ENCODE results near the gene RFNG.

RFNG gene

DNA sequence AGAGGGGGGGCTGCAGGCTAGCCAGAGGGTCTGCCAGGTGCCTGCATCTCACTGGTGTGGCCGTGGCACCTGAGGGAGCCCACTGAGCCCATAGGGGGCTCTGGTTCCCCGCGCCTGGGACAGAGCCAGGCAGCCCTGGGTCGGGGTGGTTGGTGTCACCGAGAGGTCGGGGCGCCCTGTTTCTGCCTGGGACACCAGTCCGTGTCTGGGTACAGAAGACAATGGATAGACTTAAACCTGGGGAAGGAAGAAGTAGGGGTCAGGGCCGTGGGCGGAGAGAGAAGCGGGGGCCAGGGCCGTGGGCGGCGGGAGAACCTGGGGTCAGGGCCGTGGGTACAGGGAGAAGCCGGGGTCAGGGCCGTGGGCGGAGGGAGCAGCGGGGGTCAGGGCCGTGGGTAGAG, 3.0 kb downstream of the RFNG start:
- TF ChIP-seq, protein P1, sequence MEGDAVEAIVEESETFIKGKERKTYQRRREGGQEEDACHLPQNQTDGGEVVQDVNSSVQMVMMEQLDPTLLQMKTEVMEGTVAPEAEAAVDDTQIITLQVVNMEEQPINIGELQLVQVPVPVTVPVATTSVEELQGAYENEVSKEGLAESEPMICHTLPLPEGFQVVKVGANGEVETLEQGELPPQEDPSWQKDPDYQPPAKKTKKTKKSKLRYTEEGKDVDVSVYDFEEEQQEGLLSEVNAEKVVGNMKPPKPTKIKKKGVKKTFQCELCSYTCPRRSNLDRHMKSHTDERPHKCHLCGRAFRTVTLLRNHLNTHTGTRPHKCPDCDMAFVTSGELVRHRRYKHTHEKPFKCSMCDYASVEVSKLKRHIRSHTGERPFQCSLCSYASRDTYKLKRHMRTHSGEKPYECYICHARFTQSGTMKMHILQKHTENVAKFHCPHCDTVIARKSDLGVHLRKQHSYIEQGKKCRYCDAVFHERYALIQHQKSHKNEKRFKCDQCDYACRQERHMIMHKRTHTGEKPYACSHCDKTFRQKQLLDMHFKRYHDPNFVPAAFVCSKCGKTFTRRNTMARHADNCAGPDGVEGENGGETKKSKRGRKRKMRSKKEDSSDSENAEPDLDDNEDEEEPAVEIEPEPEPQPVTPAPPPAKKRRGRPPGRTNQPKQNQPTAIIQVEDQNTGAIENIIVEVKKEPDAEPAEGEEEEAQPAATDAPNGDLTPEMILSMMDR (IDR thresholded peaks at IDR 0.05; ENCODE audit: borderline replicate concordance, control extremely low read depth, extremely low read depth, insufficient read depth, missing control alignments) = no peak
- DNase-seq (ENCODE audit: low spot score) = no peak
- in situ Hi-C loops (cut with MboI; ENCODE audit: low sequenced_read_pairs, unreplicated experiment) = no loop called here

- in situ Hi-C loops (cut with MboI; ENCODE audit: low sequenced_read_pairs, unreplicated experiment) = no loop called here
- TF ChIP-seq, protein P1 (IDR thresholded peaks at IDR 0.05; ENCODE audit: borderline replicate concordance, control extremely low read depth, extremely low read depth, insufficient read depth, missing control alignments) = no peak
- no peak for DNase-seq (ENCODE audit: low spot score)
Measured at GRCh38 chr17:82047914-82048570, 3.6 kb downstream of the RFNG start.

DNA sequence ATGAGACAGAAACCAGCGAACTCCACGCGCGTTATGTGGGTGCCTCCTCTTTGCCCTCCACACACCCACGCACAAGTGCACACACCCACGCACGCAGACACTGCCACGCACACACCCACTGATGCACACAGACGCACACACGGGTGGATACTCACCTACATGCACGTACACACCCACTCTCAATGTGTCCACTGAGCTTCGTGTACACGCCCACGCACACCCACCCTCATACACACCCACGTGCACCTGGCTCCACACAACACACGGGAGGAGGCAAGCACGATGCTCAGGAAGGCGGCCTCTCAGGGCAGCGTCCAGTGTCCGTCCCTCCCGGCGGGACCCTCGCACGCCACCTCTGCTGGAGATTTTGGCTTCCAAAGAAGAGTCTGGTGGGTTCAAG, 4.2 kb downstream of the RFNG start:
- TF ChIP-seq, protein P1 (IDR thresholded peaks at IDR 0.05; ENCODE audit: borderline replicate concordance, control extremely low read depth, extremely low read depth, insufficient read depth, missing control alignments) = no peak
- DNase-seq (ENCODE audit: low spot score) = no peak
- in situ Hi-C loops (cut with MboI; ENCODE audit: low sequenced_read_pairs, unreplicated experiment) = no loop called here

DNA sequence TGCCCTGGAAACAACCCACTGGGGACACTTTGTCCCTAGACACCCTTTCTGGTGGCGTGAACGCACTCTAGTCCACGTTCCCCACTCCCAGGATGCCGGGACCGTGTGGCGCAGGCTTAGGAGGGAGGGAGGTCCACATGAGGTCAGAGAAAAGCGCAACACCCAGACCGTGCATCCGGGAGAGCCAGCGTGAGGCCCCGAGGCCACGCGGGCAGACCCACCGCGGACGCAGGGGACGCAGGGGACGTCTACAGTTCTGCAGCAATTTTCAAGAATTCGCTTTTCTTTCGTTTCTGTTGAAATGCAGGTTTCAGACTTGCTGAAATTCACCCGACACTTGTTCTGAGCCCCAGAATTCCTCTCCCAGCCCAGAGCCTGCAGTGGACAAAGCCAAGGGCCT, 4.7 kb downstream of the RFNG start:
- TF ChIP-seq, protein P1 (IDR thresholded peaks at IDR 0.05; ENCODE audit: borderline replicate concordance, control extremely low read depth, extremely low read depth, insufficient read depth, missing control alignments) = no peak
- in situ Hi-C loops (cut with MboI; ENCODE audit: low sequenced_read_pairs, unreplicated experiment) = no loop called here
- no peak for DNase-seq (ENCODE audit: low spot score)

DNA sequence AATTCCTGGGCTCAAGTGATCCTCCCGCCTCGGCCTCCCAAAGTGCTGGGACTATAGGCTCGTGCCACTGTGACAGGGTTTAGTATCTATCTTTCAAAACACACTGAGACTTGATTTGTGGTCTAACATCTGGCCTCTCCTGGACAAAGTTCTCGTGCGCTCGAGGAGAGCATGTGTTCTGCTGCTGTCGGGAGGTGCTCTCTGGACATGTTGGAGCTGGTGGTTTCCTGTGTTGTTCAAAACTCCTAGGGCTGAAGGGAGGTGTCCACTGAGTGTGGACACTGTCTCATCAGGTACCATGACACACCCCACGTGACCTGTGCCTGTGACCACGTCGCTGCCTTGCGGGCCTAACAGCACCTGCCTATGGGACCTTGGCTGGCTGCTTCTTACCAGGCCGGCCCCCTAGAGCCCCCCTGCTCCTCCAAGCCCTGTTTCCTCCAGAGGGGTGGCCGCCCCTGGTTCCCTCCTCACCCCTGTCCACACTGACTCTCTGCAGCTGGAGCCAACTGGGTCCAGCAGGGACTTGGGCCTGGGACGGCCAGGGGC, 5.6 kb downstream of the RFNG start:
- TF ChIP-seq, protein P1 (IDR thresholded peaks at IDR 0.05; ENCODE audit: borderline replicate concordance, control extremely low read depth, extremely low read depth, insufficient read depth, missing control alignments) = no peak
- no peak for DNase-seq (ENCODE audit: low spot score)
- in situ Hi-C loops (cut with MboI; ENCODE audit: low sequenced_read_pairs, unreplicated experiment) = no loop called here

DNA sequence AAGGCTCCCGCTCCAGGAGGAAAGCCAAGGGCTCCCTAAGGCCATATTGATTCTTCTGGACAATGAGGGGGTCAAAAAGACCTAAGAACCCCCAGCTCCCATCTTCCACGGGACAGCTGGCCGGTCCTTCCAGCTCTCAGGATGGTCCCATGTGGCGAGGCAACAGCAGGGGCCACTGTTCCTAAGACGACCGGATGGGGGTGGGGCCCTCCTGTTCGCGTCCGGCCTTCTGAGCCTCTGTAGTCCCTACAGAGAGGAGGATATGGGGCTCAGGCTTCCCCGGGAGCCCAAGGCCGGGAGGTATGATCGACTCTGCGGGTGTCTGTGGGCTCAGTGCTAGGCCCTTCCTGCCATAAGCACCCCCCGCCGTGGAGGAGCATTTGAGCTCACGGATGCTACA, 8.1 kb downstream of the RFNG start:
- in situ Hi-C loops (cut with MboI; ENCODE audit: low sequenced_read_pairs, unreplicated experiment) = no loop called here
- no peak for DNase-seq (ENCODE audit: low spot score)
- TF ChIP-seq, protein P1 (IDR thresholded peaks at IDR 0.05; ENCODE audit: borderline replicate concordance, control extremely low read depth, extremely low read depth, insufficient read depth, missing control alignments) = no peak
